ENCODE data around the gene HIF3A.

- TF ChIP-seq CTCF (IDR thresholded peaks at IDR 0.05), result no peak
- TF ChIP-seq EZH2phosphoT487 (IDR thresholded peaks at IDR 0.05), result no peak
- no peak for TF ChIP-seq EZH2 (IDR thresholded peaks at IDR 0.05)
Observed at GRCh38 chr19:46381346-46381745, 84.5 kb downstream of the HIF3A start.

Data from neural progenitor cell (in vitro differentiated cells).